ENCODE measurements around the gene MARCO.

The MARCO gene

GRCh38 chr2:118913803-118914645, 28.0 kb upstream of the MARCO start:
- Mint-ChIP-seq H3K27me3 (peaks cover 18% of the 10 kb centered on the region), H3K4me3 (no peak overlapping the region), H3K27ac (ENCODE audit: low read depth) (no peak overlapping the region), H3K36me3 (ENCODE audit: insufficient read depth) (no peaks in the 10 kb centered on the region), H3K4me1 (no peaks in the 10 kb centered on the region), H3K9me3 (no peaks in the 10 kb centered on the region)
- ATAC-seq (replicated peaks; ENCODE audit: extremely low read depth, poor library complexity, severe bottlenecking) (no peak), DNase-seq (ENCODE audit: low spot score in 2 of 2) (no peak)

- Mint-ChIP-seq H3K36me3 (ENCODE audit: insufficient read depth) (no peaks in the 10 kb centered on the region), H3K27me3 (peaks cover 18% of the 10 kb centered on the region), H3K4me3 (no peak overlapping the region), H3K27ac (ENCODE audit: low read depth) (no peak overlapping the region), H3K9me3 (no peaks in the 10 kb centered on the region), H3K4me1 (no peaks in the 10 kb centered on the region)
- ATAC-seq (replicated peaks; ENCODE audit: extremely low read depth, poor library complexity, severe bottlenecking) = no peak
- DNase-seq (ENCODE audit: low spot score in 2 of 2) = no peak
These were observed 27.1 kb upstream of the MARCO start for GRCh38 chr2:118914721-118915453.

GRCh38 chr2:118918017-118918416, 24.0 kb upstream of the MARCO start:
- ATAC-seq (replicated peaks; ENCODE audit: extremely low read depth, poor library complexity, severe bottlenecking) (no peak), DNase-seq (ENCODE audit: low spot score in 2 of 2) (no peak)

GRCh38 chr2:118921646-118922045, 20.3 kb upstream of the MARCO start:
- H3K4me3 Mint-ChIP-seq = no peak overlapping the region
- no peaks in the 10 kb centered on the region for H3K4me1 Mint-ChIP-seq
- H3K27me3 Mint-ChIP-seq = peaks cover 13% of the 10 kb centered on the region
- H3K27ac Mint-ChIP-seq (ENCODE audit: low read depth) = no peak overlapping the region
- ATAC-seq (replicated peaks; ENCODE audit: extremely low read depth, poor library complexity, severe bottlenecking) (no peak), DNase-seq (ENCODE audit: low spot score in 2 of 2) (no peak)
- no peaks in the 10 kb centered on the region for H3K9me3 Mint-ChIP-seq
- peaks cover 2% of the 10 kb centered on the region for H3K36me3 Mint-ChIP-seq (ENCODE audit: insufficient read depth)

More at GRCh38 chr2:118918017-118918416, 24.0 kb upstream of the MARCO start:
- no peaks in the 10 kb centered on the region for H3K4me1 Mint-ChIP-seq
- H3K36me3 Mint-ChIP-seq (ENCODE audit: insufficient read depth) = no peaks in the 10 kb centered on the region
- H3K9me3 Mint-ChIP-seq = no peaks in the 10 kb centered on the region
- H3K27me3 Mint-ChIP-seq = peaks cover 12% of the 10 kb centered on the region
- H3K4me3 Mint-ChIP-seq = no peak overlapping the region
- H3K27ac Mint-ChIP-seq (ENCODE audit: low read depth) = no peak overlapping the region

GRCh38 chr2:118922254-118922653, 19.7 kb upstream of the MARCO start:
- no peak overlapping the region for H3K27ac Mint-ChIP-seq (ENCODE audit: low read depth)
- peaks cover 2% of the 10 kb centered on the region for H3K36me3 Mint-ChIP-seq (ENCODE audit: insufficient read depth)
- DNase-seq (ENCODE audit: low spot score in 2 of 2) = no peak

GRCh38 chr2:118923371-118923770, 18.6 kb upstream of the MARCO start:
- H3K27me3 Mint-ChIP-seq = peaks cover 20% of the 10 kb centered on the region
- H3K36me3 Mint-ChIP-seq (ENCODE audit: insufficient read depth) = peaks cover 2% of the 10 kb centered on the region
- no peak overlapping the region for H3K27ac Mint-ChIP-seq (ENCODE audit: low read depth)
- no peaks in the 10 kb centered on the region for H3K9me3 Mint-ChIP-seq
- no peaks in the 10 kb centered on the region for H3K4me1 Mint-ChIP-seq
- no peak for ATAC-seq (replicated peaks; ENCODE audit: extremely low read depth, poor library complexity, severe bottlenecking)
- H3K4me3 Mint-ChIP-seq = no peak overlapping the region
- DNase-seq (ENCODE audit: low spot score in 2 of 2) = no peak

More at GRCh38 chr2:118922254-118922653, 19.7 kb upstream of the MARCO start:
- no peaks in the 10 kb centered on the region for H3K4me1 Mint-ChIP-seq
- ATAC-seq (replicated peaks; ENCODE audit: extremely low read depth, poor library complexity, severe bottlenecking) = no peak
- H3K9me3 Mint-ChIP-seq = no peaks in the 10 kb centered on the region
- H3K27me3 Mint-ChIP-seq = peaks cover 19% of the 10 kb centered on the region
- no peak overlapping the region for H3K4me3 Mint-ChIP-seq

- Mint-ChIP-seq H3K4me1 (no peaks in the 10 kb centered on the region), H3K4me3 (no peak overlapping the region), H3K27ac (ENCODE audit: low read depth) (no peak overlapping the region), H3K27me3 (peaks cover 20% of the 10 kb centered on the region), H3K36me3 (ENCODE audit: insufficient read depth) (peaks cover 2% of the 10 kb centered on the region), H3K9me3 (peaks cover 5% of the 10 kb centered on the region)
- no peak for ATAC-seq (replicated peaks; ENCODE audit: extremely low read depth, poor library complexity, severe bottlenecking)
- DNase-seq (ENCODE audit: low spot score in 2 of 2) = no peak
These were observed 16.5 kb upstream of the MARCO start for GRCh38 chr2:118925476-118925875.

GRCh38 chr2:118925981-118926380, 16.0 kb upstream of the MARCO start:
- H3K4me3 Mint-ChIP-seq = no peak overlapping the region
- H3K4me1 Mint-ChIP-seq = no peaks in the 10 kb centered on the region
- no peak overlapping the region for H3K27ac Mint-ChIP-seq (ENCODE audit: low read depth)
- H3K9me3 Mint-ChIP-seq = peaks cover 5% of the 10 kb centered on the region
- H3K27me3 Mint-ChIP-seq = peaks cover 20% of the 10 kb centered on the region
- DNase-seq (ENCODE audit: low spot score in 2 of 2) (no peak), ATAC-seq (replicated peaks; ENCODE audit: extremely low read depth, poor library complexity, severe bottlenecking) (no peak)
- H3K36me3 Mint-ChIP-seq (ENCODE audit: insufficient read depth) = peaks cover 2% of the 10 kb centered on the region

- DNase-seq (ENCODE audit: low spot score in 2 of 2) (no peak), ATAC-seq (replicated peaks; ENCODE audit: extremely low read depth, poor library complexity, severe bottlenecking) (no peak)
- no peaks in the 10 kb centered on the region for H3K4me1 Mint-ChIP-seq
- peaks cover 12% of the 10 kb centered on the region for H3K9me3 Mint-ChIP-seq
- H3K36me3 Mint-ChIP-seq (ENCODE audit: insufficient read depth) = no peaks in the 10 kb centered on the region
- no peak overlapping the region for H3K27ac Mint-ChIP-seq (ENCODE audit: low read depth)
- H3K4me3 Mint-ChIP-seq = no peak overlapping the region
- H3K27me3 Mint-ChIP-seq = peaks cover 9% of the 10 kb centered on the region
These were observed 12.9 kb upstream of the MARCO start for GRCh38 chr2:118929059-118929458.

GRCh38 chr2:118932949-118933348, 9.0 kb upstream of the MARCO start:
- no peaks in the 10 kb centered on the region for H3K4me1 Mint-ChIP-seq
- DNase-seq (ENCODE audit: low spot score in 2 of 2) = no peak
- H3K4me3 Mint-ChIP-seq = no peak overlapping the region
- no peaks in the 10 kb centered on the region for H3K36me3 Mint-ChIP-seq (ENCODE audit: insufficient read depth)
- no peak overlapping the region for H3K27ac Mint-ChIP-seq (ENCODE audit: low read depth)
- no peaks in the 10 kb centered on the region for H3K27me3 Mint-ChIP-seq
- no peak for ATAC-seq (replicated peaks; ENCODE audit: extremely low read depth, poor library complexity, severe bottlenecking)
- peaks cover 12% of the 10 kb centered on the region for H3K9me3 Mint-ChIP-seq

- Mint-ChIP-seq H3K27me3 (peaks cover 10% of the 10 kb centered on the region), H3K9me3 (peaks cover 7% of the 10 kb centered on the region), H3K27ac (ENCODE audit: low read depth) (no peak overlapping the region), H3K4me3 (no peak overlapping the region), H3K4me1 (no peaks in the 10 kb centered on the region), H3K36me3 (ENCODE audit: insufficient read depth) (no peaks in the 10 kb centered on the region)
- ATAC-seq (replicated peaks; ENCODE audit: extremely low read depth, poor library complexity, severe bottlenecking) = no peak
- no peak for DNase-seq (ENCODE audit: low spot score in 2 of 2)
These were observed 5.7 kb upstream of the MARCO start for GRCh38 chr2:118936306-118936705.

- Mint-ChIP-seq H3K27ac (ENCODE audit: low read depth) (no peak overlapping the region), H3K4me3 (no peak overlapping the region), H3K9me3 (peaks cover 7% of the 10 kb centered on the region), H3K36me3 (ENCODE audit: insufficient read depth) (no peaks in the 10 kb centered on the region), H3K4me1 (no peaks in the 10 kb centered on the region), H3K27me3 (peaks cover 17% of the 10 kb centered on the region)
- no peak for DNase-seq (ENCODE audit: low spot score in 2 of 2)
- ATAC-seq (replicated peaks; ENCODE audit: extremely low read depth, poor library complexity, severe bottlenecking) = no peak
These were observed 5.1 kb upstream of the MARCO start for GRCh38 chr2:118936936-118937335.

- Mint-ChIP-seq H3K9me3 (peaks cover 5% of the 10 kb centered on the region), H3K27ac (ENCODE audit: low read depth) (no peak overlapping the region), H3K4me1 (no peaks in the 10 kb centered on the region), H3K36me3 (ENCODE audit: insufficient read depth) (no peaks in the 10 kb centered on the region), H3K4me3 (no peak overlapping the region), H3K27me3 (peaks cover 18% of the 10 kb centered on the region)
- ATAC-seq (replicated peaks; ENCODE audit: extremely low read depth, poor library complexity, severe bottlenecking) (no peak), DNase-seq (ENCODE audit: low spot score in 2 of 2) (no peak)
These were observed 4.2 kb upstream of the MARCO start for GRCh38 chr2:118937817-118938216.
